ENCODE measurements around the gene NDUFS1. TPM values are rescaled to one million over a fixed set of nuclear protein-coding genes. Genes with fewer than 3 reads are reported as not detected.

NDUFS1 gene
- polyA plus RNA-seq, 1 of the 3 experiments (the other 2 are of a cell fraction) = 54.8 TPM

DNA sequence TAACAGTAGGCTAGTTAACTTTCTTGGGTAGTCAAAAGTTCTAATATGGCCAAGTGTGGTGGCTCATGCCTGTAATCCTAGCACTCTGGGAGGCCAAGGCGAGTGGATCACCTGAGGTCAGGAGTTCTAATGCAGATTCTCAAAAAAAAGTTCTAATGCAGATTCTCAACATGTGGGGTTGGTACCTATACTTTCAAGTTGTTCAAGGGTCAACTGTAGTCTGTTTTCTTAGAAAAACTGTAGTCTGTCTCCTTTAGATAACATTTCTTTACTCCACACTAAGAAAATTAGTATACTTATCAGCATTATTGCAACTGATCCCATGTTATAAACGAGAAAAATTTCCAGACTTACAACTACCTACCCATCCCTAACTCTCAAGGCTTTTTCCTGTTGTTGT lies 89.8 kb downstream of the NDUFS1 start:
- Histone ChIP-seq H3F3A (replicated peaks; ENCODE audit: insufficient read depth) (no peaks in the 10 kb centered on the region), H3K4me3 (ENCODE audit: low read depth in 2 of 2, low read length in 1 of 2) (no peak overlapping the region), H3K36me3 (replicated peaks in 1 of 2; ENCODE audit: control insufficient read depth in 1 of 2, insufficient read depth in 2 of 2, low read length in 1 of 2) (peaks cover 0 to 4% of the 10 kb centered on the region in 2 experiments), H3K4me1 (ENCODE audit: control insufficient read depth in 1 of 2, insufficient read depth in 2 of 2, low read depth in 1 of 2, low read length in 1 of 2) (no peaks in the 10 kb centered on the region), H3K9me3 (no peaks in the 10 kb centered on the region), H3K4me2 (no peak overlapping the region), H3K27ac (ENCODE audit: low read depth in 2 of 2, low read length in 1 of 2) (no peak overlapping the region), H3K9me2 (no peaks in the 10 kb centered on the region), H3K9ac (no peak overlapping the region), H3K27me3 (ENCODE audit: insufficient read depth) (no peaks in the 10 kb centered on the region), H3K79me2 (ENCODE audit: insufficient read depth) (peaks cover 69% of the 10 kb centered on the region), H4K20me1 (ENCODE audit: insufficient read depth) (no peaks in the 10 kb centered on the region), H2AFZ (ENCODE audit: low read depth) (no peak overlapping the region)
- TF ChIP-seq JUND (IDR thresholded peaks at IDR 0.05) = no peak
- no peak for TF ChIP-seq NFIC (IDR thresholded peaks at IDR 0.05; ENCODE audit: borderline replicate concordance)
- TF ChIP-seq RXRA (IDR thresholded peaks at IDR 0.05; ENCODE audit: borderline replicate concordance, low read depth) = no peak
- TF ChIP-seq, protein P1, sequence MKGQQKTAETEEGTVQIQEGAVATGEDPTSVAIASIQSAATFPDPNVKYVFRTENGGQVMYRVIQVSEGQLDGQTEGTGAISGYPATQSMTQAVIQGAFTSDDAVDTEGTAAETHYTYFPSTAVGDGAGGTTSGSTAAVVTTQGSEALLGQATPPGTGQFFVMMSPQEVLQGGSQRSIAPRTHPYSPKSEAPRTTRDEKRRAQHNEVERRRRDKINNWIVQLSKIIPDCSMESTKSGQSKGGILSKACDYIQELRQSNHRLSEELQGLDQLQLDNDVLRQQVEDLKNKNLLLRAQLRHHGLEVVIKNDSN (IDR thresholded peaks at IDR 0.05; ENCODE audit: borderline replicate concordance, low read depth) = no peak
- no peak for TF ChIP-seq TEAD4 (IDR thresholded peaks at IDR 0.05; ENCODE audit: borderline replicate concordance, insufficient read depth)
- TF ChIP-seq, protein P2, sequence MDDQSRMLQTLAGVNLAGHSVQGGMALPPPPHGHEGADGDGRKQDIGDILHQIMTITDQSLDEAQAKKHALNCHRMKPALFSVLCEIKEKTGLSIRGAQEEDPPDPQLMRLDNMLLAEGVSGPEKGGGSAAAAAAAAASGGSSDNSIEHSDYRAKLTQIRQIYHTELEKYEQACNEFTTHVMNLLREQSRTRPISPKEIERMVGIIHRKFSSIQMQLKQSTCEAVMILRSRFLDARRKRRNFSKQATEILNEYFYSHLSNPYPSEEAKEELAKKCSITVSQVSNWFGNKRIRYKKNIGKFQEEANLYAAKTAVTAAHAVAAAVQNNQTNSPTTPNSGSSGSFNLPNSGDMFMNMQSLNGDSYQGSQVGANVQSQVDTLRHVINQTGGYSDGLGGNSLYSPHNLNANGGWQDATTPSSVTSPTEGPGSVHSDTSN (IDR thresholded peaks at IDR 0.05) = no peak
- TF ChIP-seq MAX (IDR thresholded peaks at IDR 0.05; ENCODE audit: low read depth) = no peak
- TF ChIP-seq, protein P3, sequence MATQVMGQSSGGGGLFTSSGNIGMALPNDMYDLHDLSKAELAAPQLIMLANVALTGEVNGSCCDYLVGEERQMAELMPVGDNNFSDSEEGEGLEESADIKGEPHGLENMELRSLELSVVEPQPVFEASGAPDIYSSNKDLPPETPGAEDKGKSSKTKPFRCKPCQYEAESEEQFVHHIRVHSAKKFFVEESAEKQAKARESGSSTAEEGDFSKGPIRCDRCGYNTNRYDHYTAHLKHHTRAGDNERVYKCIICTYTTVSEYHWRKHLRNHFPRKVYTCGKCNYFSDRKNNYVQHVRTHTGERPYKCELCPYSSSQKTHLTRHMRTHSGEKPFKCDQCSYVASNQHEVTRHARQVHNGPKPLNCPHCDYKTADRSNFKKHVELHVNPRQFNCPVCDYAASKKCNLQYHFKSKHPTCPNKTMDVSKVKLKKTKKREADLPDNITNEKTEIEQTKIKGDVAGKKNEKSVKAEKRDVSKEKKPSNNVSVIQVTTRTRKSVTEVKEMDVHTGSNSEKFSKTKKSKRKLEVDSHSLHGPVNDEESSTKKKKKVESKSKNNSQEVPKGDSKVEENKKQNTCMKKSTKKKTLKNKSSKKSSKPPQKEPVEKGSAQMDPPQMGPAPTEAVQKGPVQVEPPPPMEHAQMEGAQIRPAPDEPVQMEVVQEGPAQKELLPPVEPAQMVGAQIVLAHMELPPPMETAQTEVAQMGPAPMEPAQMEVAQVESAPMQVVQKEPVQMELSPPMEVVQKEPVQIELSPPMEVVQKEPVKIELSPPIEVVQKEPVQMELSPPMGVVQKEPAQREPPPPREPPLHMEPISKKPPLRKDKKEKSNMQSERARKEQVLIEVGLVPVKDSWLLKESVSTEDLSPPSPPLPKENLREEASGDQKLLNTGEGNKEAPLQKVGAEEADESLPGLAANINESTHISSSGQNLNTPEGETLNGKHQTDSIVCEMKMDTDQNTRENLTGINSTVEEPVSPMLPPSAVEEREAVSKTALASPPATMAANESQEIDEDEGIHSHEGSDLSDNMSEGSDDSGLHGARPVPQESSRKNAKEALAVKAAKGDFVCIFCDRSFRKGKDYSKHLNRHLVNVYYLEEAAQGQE (IDR thresholded peaks at IDR 0.05; ENCODE audit: low read depth, low read length) = no peak
- TF ChIP-seq SIN3A (IDR thresholded peaks at IDR 0.05; ENCODE audit: borderline replicate concordance, low read depth, low read length) = no peak
- no peak for TF ChIP-seq YY1 (IDR thresholded peaks at IDR 0.05; ENCODE audit: low read depth)
- TF ChIP-seq, protein P4, sequence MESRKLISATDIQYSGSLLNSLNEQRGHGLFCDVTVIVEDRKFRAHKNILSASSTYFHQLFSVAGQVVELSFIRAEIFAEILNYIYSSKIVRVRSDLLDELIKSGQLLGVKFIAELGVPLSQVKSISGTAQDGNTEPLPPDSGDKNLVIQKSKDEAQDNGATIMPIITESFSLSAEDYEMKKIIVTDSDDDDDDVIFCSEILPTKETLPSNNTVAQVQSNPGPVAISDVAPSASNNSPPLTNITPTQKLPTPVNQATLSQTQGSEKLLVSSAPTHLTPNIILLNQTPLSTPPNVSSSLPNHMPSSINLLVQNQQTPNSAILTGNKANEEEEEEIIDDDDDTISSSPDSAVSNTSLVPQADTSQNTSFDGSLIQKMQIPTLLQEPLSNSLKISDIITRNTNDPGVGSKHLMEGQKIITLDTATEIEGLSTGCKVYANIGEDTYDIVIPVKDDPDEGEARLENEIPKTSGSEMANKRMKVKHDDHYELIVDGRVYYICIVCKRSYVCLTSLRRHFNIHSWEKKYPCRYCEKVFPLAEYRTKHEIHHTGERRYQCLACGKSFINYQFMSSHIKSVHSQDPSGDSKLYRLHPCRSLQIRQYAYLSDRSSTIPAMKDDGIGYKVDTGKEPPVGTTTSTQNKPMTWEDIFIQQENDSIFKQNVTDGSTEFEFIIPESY (IDR thresholded peaks at IDR 0.05; ENCODE audit: borderline replicate concordance, low read depth) = no peak
- no peak for TF ChIP-seq CTCF (IDR thresholded peaks at IDR 0.05)
- TF ChIP-seq IRF3 (IDR thresholded peaks at IDR 0.05; ENCODE audit: low read depth, low read length) = no peak
- TF ChIP-seq EP300 (IDR thresholded peaks at IDR 0.05; ENCODE audit: borderline replicate concordance in 1 of 2, low read depth in 1 of 2, low read length in 1 of 2) = no peak
- no peak for TF ChIP-seq RAD21 (IDR thresholded peaks at IDR 0.05; ENCODE audit: low read length)
- no peak for TF ChIP-seq MXI1 (IDR thresholded peaks at IDR 0.05; ENCODE audit: low read depth, low read length)
- TF ChIP-seq RCOR1 (IDR thresholded peaks at IDR 0.05; ENCODE audit: low read length) = no peak
- TF ChIP-seq SMC3 (IDR thresholded peaks at IDR 0.05; ENCODE audit: low read depth, low read length) = no peak
- TF ChIP-seq, protein P5, sequence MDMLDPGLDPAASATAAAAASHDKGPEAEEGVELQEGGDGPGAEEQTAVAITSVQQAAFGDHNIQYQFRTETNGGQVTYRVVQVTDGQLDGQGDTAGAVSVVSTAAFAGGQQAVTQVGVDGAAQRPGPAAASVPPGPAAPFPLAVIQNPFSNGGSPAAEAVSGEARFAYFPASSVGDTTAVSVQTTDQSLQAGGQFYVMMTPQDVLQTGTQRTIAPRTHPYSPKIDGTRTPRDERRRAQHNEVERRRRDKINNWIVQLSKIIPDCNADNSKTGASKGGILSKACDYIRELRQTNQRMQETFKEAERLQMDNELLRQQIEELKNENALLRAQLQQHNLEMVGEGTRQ (IDR thresholded peaks at IDR 0.05; ENCODE audit: borderline replicate concordance, low read depth, low read length) = no peak
- ChIA-PET CTCF (no interaction called here), POLR2A (no interaction called here)
- WGBS (ENCODE audit: low lambda C conversion rate) = 92% methylated on average over 2 of the region's 2 CpGs
- DNase-seq = no peak

All from SK-N-SH (cell line).